K562 (cell line): ENCODE results near the gene USP38. TPM values are rescaled to one million over a fixed set of nuclear protein-coding genes. Genes with fewer than 3 reads are reported as not detected.

Source experiments
- FOXJ2 ChIP-seq: fragments of 200-800 bp; sonication (Bioruptor generic); IDR thresholded peaks from 2 replicates; pipeline ENCODE4 v1.6.1; 2016; ENCODE audit warnings: missing genetic modification characterization, missing compliant biosample characterization
- HDAC2 ChIP-seq: fragments of 450-650 bp; IDR thresholded peaks from 2 replicates; pipeline ENCODE4 v1.6.1; 2016; ENCODE audit warnings: mild to moderate bottlenecking
- HIVEP1 ChIP-seq: fragments of 250-450 bp; sonication (Bioruptor Pico); IDR thresholded peaks from 2 replicates; pipeline ENCODE4 v1.4.0; 2020; ENCODE audit warnings: mild to moderate bottlenecking
- KDM4B ChIP-seq, 2 experiments: fragments of 450-650 bp in 1 of 2; sonication (generic) in 1 of 2; IDR thresholded peaks; 2 replicates each; pipeline ENCODE4 v1.6.1; 2016 to 2017; ENCODE audit warnings: borderline replicate concordance in 2 of 2, antibody characterized with exemption in 1 of 2, low read depth in 1 of 2, mild to moderate bottlenecking in 1 of 2
- LEF1 ChIP-seq: fragments of 450-650 bp; IDR thresholded peaks from 2 replicates; pipeline ENCODE4 v1.6.1; 2016; ENCODE audit warnings: mild to moderate bottlenecking
- TAF7 ChIP-seq: fragments of 450-650 bp; IDR thresholded peaks from 2 replicates; pipeline ENCODE4 v1.6.1; 2016; ENCODE audit warnings: missing genetic modification characterization, missing compliant biosample characterization
- TBP ChIP-seq: optimal IDR thresholded peaks from 2 replicates; pipeline ENCODE3; 2011; ENCODE audit warnings: low read depth, low read length, improper control_type of control experiment
- TEAD4 ChIP-seq, 2 experiments: sonication (generic) in 1 of 2; formaldehyde crosslinking in 1 of 2; IDR thresholded peaks; 2 replicates each; pipeline versions ENCODE4 v1.6.1 to v1.8.0; 2012 to 2022; ENCODE audit warnings: borderline replicate concordance in 1 of 2, inconsistent platforms in 1 of 2, low read length in 1 of 2, mild to moderate bottlenecking in 1 of 2, missing genetic modification reagents in 1 of 2
- ZSCAN29 ChIP-seq: fragments of 450-650 bp; IDR thresholded peaks from 2 replicates; pipeline ENCODE4 v1.6.1; 2017
- polyA plus RNA-seq, 8 experiments: library from polyadenylated mRNA; depleted of rRNA in 4 of 8; stranded (reverse) in 5 of 8; unstranded in 3 of 8; fragments of >200 nt; fragmentation: Nextera tagmentation in 2 of 8; fragmentation: Illumina TruSeq in 1 of 8; extraction: Ambion mirVana in 2 of 8; extraction: Trizol in 1 of 8; gene quantifications; 2 replicates each; pipeline versions ENCODE4 v1.2.1 to v1.2.3, GENCODE V29; 2011 to 2014; ENCODE audit warnings: inconsistent platforms in 1 of 8, missing spikeins in 1 of 8
- total RNA-seq, 7 experiments: library from RNA; depleted of rRNA in 6 of 7; stranded (reverse); fragments of >200 nt in 6 of 7; fragmentation: Illumina TruSeq in 2 of 7; extraction: Trizol in 2 of 7; gene quantifications; 2 replicates each; pipeline versions ENCODE4 v1.2.1 to v1.2.3, GENCODE V29; 2011 to 2021; ENCODE audit warnings: low replicate concordance in 1 of 7
- TF ChIP-seq, protein P1 (sequence below): fragments of 250-450 bp; sonication (Bioruptor Pico); IDR thresholded peaks from 2 replicates; pipeline ENCODE4 v1.4.0; 2020; ENCODE audit warnings: mild to moderate bottlenecking, moderate library complexity, borderline replicate concordance
- TF ChIP-seq, protein P2 (sequence below): fragments of 450-650 bp; IDR thresholded peaks from 2 replicates; pipeline ENCODE4 v1.6.1; 2016; ENCODE audit warnings: borderline replicate concordance
- TF ChIP-seq, protein P3 (sequence below): fragments of 200-800 bp; sonication (Bioruptor generic); IDR thresholded peaks from 2 replicates; pipeline ENCODE4 v1.6.1; 2017; ENCODE audit warnings: missing genetic modification characterization, missing compliant biosample characterization
- TF ChIP-seq, protein P4 (sequence below): fragments of 450-650 bp; IDR thresholded peaks from 2 replicates; pipeline ENCODE4 v1.6.1; 2018; ENCODE audit not compliant: partially characterized antibody
- TF ChIP-seq, protein P5 (sequence below): sonication (generic); formaldehyde crosslinking; IDR thresholded peaks from 2 replicates; pipeline ENCODE4 v1.9.0; 2022; ENCODE audit warnings: mild to moderate bottlenecking, missing genetic modification reagents

USP38 gene
- total and polyA plus RNA-seq, 9 of the 15 experiments (the other 6 are each of a cell fraction or from before 2014, with no cell fraction given): 4.2 to 20.6 (median 11.2) TPM

DNA sequence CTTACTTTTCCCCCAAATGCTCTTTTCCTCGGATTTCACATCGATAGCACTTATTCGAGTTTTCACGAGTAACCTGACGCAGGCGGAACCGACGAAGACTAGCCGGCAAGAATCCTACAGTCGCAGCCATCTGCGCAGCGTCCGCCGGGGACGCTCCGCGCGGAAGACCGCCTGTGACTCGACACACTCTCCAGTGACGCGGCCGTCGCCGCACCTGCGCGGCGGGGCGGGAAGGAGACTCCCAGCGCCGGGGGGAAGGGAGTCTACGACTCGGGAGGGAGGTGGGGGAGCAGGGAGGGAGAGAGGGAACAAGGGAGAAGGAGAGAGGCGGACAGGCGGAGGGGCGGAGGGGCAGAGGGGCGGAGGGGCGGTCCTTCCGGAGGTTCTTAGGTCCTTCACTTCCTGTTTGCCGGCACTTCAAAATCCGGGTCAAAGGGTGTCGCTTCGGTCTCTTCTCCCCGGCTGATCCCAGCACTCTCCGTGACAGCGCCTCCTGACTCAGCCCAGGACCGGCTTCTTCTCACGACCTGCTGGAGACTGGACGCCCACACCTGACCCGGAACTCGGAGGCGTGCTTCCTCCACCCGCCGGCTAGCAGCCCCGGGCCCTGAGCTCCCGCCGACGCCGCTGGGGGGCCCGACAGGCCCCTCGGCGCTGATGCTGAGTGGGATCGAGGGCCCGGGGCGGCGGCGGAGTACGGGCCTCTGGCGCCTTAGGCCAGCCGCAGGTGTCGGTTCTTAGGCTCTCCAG, at the start of gene USP38 (continued):
- TF ChIP-seq, protein P1, sequence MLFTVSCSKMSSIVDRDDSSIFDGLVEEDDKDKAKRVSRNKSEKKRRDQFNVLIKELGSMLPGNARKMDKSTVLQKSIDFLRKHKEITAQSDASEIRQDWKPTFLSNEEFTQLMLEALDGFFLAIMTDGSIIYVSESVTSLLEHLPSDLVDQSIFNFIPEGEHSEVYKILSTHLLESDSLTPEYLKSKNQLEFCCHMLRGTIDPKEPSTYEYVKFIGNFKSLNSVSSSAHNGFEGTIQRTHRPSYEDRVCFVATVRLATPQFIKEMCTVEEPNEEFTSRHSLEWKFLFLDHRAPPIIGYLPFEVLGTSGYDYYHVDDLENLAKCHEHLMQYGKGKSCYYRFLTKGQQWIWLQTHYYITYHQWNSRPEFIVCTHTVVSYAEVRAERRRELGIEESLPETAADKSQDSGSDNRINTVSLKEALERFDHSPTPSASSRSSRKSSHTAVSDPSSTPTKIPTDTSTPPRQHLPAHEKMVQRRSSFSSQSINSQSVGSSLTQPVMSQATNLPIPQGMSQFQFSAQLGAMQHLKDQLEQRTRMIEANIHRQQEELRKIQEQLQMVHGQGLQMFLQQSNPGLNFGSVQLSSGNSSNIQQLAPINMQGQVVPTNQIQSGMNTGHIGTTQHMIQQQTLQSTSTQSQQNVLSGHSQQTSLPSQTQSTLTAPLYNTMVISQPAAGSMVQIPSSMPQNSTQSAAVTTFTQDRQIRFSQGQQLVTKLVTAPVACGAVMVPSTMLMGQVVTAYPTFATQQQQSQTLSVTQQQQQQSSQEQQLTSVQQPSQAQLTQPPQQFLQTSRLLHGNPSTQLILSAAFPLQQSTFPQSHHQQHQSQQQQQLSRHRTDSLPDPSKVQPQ (CRISPR knock-in tag): no peak
- TF ChIP-seq, protein P2, sequence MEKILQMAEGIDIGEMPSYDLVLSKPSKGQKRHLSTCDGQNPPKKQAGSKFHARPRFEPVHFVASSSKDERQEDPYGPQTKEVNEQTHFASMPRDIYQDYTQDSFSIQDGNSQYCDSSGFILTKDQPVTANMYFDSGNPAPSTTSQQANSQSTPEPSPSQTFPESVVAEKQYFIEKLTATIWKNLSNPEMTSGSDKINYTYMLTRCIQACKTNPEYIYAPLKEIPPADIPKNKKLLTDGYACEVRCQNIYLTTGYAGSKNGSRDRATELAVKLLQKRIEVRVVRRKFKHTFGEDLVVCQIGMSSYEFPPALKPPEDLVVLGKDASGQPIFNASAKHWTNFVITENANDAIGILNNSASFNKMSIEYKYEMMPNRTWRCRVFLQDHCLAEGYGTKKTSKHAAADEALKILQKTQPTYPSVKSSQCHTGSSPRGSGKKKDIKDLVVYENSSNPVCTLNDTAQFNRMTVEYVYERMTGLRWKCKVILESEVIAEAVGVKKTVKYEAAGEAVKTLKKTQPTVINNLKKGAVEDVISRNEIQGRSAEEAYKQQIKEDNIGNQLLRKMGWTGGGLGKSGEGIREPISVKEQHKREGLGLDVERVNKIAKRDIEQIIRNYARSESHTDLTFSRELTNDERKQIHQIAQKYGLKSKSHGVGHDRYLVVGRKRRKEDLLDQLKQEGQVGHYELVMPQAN: peak; percentile 12; the same call in 1 of the 2 replicates
- TF ChIP-seq, protein P3, sequence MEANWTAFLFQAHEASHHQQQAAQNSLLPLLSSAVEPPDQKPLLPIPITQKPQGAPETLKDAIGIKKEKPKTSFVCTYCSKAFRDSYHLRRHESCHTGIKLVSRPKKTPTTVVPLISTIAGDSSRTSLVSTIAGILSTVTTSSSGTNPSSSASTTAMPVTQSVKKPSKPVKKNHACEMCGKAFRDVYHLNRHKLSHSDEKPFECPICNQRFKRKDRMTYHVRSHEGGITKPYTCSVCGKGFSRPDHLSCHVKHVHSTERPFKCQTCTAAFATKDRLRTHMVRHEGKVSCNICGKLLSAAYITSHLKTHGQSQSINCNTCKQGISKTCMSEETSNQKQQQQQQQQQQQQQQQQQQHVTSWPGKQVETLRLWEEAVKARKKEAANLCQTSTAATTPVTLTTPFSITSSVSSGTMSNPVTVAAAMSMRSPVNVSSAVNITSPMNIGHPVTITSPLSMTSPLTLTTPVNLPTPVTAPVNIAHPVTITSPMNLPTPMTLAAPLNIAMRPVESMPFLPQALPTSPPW: peak; percentile 94
- TF ChIP-seq ZSCAN29 (no peak), TEAD4 (IDR thresholded peaks at IDR 0.05; ENCODE audit: low read length) (peak; percentile 1; the same call in 1 of the 2 replicates), TEAD4 (CRISPR knock-in tag; IDR thresholded peaks at IDR 0.05; ENCODE audit: borderline replicate concordance) (no peak), TAF7 (tag) (peak; percentile 58; the same call in 1 of the 2 replicates), KDM4B (IDR thresholded peaks at IDR 0.05; ENCODE audit: borderline replicate concordance in 2 of 2, low read depth in 1 of 2) (peak in 1 of 2 experiments; percentile 48; a peak in 1 of 4 replicates), LEF1 (peak; percentile 36; the same call in 1 of the 2 replicates), HDAC2 (peak; percentile 54; the same call in 1 of the 2 replicates), TBP (peak; percentile 96), FOXJ2 (tag) (peak; percentile 71; the same call in 1 of the 2 replicates), HIVEP1 (CRISPR knock-in tag) (no peak)
- TF ChIP-seq, protein P4, sequence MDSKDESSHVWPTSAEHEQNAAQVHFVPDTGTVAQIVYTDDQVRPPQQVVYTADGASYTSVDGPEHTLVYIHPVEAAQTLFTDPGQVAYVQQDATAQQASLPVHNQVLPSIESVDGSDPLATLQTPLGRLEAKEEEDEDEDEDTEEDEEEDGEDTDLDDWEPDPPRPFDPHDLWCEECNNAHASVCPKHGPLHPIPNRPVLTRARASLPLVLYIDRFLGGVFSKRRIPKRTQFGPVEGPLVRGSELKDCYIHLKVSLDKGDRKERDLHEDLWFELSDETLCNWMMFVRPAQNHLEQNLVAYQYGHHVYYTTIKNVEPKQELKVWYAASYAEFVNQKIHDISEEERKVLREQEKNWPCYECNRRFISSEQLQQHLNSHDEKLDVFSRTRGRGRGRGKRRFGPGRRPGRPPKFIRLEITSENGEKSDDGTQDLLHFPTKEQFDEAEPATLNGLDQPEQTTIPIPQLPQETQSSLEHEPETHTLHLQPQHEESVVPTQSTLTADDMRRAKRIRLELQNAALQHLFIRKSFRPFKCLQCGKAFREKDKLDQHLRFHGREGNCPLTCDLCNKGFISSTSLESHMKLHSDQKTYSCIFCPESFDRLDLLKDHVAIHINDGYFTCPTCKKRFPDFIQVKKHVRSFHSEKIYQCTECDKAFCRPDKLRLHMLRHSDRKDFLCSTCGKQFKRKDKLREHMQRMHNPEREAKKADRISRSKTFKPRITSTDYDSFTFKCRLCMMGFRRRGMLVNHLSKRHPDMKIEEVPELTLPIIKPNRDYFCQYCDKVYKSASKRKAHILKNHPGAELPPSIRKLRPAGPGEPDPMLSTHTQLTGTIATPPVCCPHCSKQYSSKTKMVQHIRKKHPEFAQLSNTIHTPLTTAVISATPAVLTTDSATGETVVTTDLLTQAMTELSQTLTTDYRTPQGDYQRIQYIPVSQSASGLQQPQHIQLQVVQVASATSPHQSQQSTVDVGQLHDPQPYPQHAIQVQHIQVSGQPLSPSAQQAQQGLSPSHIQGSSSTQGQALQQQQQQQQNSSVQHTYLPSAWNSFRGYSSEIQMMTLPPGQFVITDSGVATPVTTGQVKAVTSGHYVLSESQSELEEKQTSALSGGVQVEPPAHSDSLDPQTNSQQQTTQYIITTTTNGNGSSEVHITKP: peak; percentile 9
- TF ChIP-seq, protein P5, sequence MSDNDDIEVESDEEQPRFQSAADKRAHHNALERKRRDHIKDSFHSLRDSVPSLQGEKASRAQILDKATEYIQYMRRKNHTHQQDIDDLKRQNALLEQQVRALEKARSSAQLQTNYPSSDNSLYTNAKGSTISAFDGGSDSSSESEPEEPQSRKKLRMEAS (CRISPR knock-in tag): peak; percentile 72
